DMS153 treated with DMSO at 0.1 percent for 48 hours (cell line): ENCODE data around the gene JARID2.
"Not testable (repeated sequence)": the region's sequence is repeated elsewhere in the genome, so short reads cannot be mapped to it uniquely, and the experiment has no call there.

ENCODE experiments used
- DNase-seq: peaks from one replicate; lab custom pipeline; 2025; ENCODE audit not compliant: unreplicated experiment; lab: John Stamatoyannopoulos, UW

Gene JARID2

GRCh38 chr6:15531973-15532372, 286.1 kb downstream of the JARID2 start:
- DNase-seq = no peak

- DNase-seq = no peak
These were observed 287.6 kb downstream of the JARID2 start for GRCh38 chr6:15533379-15534026.

- DNase-seq = no peak
These were observed 289.1 kb downstream of the JARID2 start for GRCh38 chr6:15534974-15535373.

- no peak for DNase-seq
These were observed 289.8 kb downstream of the JARID2 start for GRCh38 chr6:15535495-15536197.

- no peak for DNase-seq
These were observed 290.5 kb downstream of the JARID2 start for GRCh38 chr6:15536198-15536955.

- DNase-seq = no peak
These were observed 292.2 kb downstream of the JARID2 start for GRCh38 chr6:15538106-15538505.

- DNase-seq = no peak
These were observed 293.1 kb downstream of the JARID2 start for GRCh38 chr6:15538766-15539495.

- DNase-seq = no peak
These were observed 293.9 kb downstream of the JARID2 start for GRCh38 chr6:15539722-15540270.

- not testable (repeated sequence) for DNase-seq
These were observed 297.6 kb downstream of the JARID2 start for GRCh38 chr6:15543332-15543917.

GRCh38 chr6:15544321-15544900, 298.5 kb downstream of the JARID2 start:
- DNase-seq = no peak

- no peak for DNase-seq
These were observed 300.7 kb downstream of the JARID2 start for GRCh38 chr6:15546591-15546990.

GRCh38 chr6:15547400-15547799, 301.5 kb downstream of the JARID2 start:
- no peak for DNase-seq

- DNase-seq = no peak
These were observed 303.5 kb downstream of the JARID2 start for GRCh38 chr6:15549371-15549770.

GRCh38 chr6:15550546-15551123, 304.8 kb downstream of the JARID2 start:
- DNase-seq = no peak

- no peak for DNase-seq
These were observed 305.4 kb downstream of the JARID2 start for GRCh38 chr6:15551262-15551661.

- DNase-seq = no peak
These were observed 305.9 kb downstream of the JARID2 start for GRCh38 chr6:15551798-15552197.

- no peak for DNase-seq
These were observed 307.2 kb downstream of the JARID2 start for GRCh38 chr6:15553031-15553430.

- DNase-seq = no peak
These were observed 307.9 kb downstream of the JARID2 start for GRCh38 chr6:15553736-15554294.

- no peak for DNase-seq
These were observed 308.8 kb downstream of the JARID2 start for GRCh38 chr6:15554728-15555100.
